Thyroid gland (tissue), 4 donors: Measurements from ENCODE around the gene ACAP3.

Experiments
- POLR2A ChIP-seq, 2 donors: fragments of 450-650 bp; IDR thresholded peaks; one replicate each; pipeline ENCODE4 v1.6.1; 2017; ENCODE audit warnings: antibody characterized with exemption in 2 of 2, mild to moderate bottlenecking in 2 of 2, moderate library complexity in 1 of 2
- TF ChIP-seq, protein P1 (sequence below), 6 experiments: fragments of 200-600 bp in 3 of 6; fragments of 450-650 bp in 3 of 6; sonication (generic) in 3 of 6; IDR thresholded peaks; one replicate each; pipeline ENCODE4 v1.5.1; 2016 to 2019; ENCODE audit warnings: antibody characterized with exemption in 6 of 6, mild to moderate bottlenecking in 2 of 6, inconsistent platforms in 1 of 6, moderate library complexity in 1 of 6

DNA sequence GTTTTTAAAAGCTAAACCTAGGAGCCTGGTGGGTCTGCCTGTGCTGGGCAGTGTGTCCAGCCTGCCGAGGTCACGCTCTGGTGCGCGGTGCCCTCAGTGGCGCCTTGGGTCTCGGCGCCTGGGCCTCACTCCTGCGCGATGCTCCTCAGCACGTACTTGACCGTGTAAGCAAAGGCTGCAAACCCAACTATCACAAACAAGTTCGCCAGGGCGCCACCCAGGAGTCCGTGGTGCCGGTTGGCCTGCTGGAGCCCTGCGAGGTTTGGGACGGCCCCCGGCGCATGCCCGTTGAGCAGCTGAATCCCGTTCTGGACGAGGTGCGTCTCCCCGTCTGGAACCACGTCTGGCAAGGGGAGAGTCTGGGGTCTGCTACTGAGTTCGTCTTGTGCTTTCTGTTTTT lies 52.7 kb downstream of the ACAP3 start:
- TF ChIP-seq, protein P1, sequence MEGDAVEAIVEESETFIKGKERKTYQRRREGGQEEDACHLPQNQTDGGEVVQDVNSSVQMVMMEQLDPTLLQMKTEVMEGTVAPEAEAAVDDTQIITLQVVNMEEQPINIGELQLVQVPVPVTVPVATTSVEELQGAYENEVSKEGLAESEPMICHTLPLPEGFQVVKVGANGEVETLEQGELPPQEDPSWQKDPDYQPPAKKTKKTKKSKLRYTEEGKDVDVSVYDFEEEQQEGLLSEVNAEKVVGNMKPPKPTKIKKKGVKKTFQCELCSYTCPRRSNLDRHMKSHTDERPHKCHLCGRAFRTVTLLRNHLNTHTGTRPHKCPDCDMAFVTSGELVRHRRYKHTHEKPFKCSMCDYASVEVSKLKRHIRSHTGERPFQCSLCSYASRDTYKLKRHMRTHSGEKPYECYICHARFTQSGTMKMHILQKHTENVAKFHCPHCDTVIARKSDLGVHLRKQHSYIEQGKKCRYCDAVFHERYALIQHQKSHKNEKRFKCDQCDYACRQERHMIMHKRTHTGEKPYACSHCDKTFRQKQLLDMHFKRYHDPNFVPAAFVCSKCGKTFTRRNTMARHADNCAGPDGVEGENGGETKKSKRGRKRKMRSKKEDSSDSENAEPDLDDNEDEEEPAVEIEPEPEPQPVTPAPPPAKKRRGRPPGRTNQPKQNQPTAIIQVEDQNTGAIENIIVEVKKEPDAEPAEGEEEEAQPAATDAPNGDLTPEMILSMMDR (IDR thresholded peaks at IDR 0.05) = no peak
- no peak for TF ChIP-seq POLR2A (IDR thresholded peaks at IDR 0.05)
